Measurements from ENCODE around the gene MATN1.
A peak's percentile ranks its signal among the peaks of the same experiment; 100 is the strongest.

The MATN1 gene

DNA sequence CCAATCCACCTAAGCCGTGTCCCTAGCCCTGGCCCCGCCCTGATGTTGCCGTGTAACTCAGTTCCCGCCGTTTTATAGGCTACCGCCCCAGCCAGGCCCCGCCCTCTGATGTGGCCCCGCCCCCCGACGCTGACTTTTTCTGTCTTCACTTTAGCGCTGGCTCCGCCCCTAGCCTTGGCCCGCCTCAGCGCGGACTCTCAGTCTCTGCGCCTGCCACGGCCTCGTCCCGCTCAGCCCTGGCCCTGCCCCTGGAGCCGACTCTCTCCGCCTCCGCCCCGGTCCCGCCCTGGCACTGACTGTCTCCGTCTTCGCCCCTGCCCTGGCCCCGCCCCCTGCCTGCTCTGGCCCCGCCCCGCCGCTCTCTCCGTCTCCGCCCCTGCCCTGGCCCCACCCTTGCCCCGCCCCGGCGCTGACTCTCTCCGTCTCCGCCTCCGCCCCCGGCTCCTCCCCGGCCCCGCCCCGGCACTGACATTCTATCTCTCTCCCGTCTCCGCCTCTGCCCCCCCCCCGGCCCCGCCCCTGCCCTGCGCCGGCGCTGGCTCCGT, 5.2 kb downstream of the MATN1 start:
- no peaks in the 10 kb centered on the region for H3K27me3 ChIP-seq (ENCODE audit: insufficient read depth, poor library complexity, severe bottlenecking)
- DNase-seq (ENCODE audit: low read depth in 1 of 2, low spot score in 1 of 2) = peak; percentile 92 to 99
- H3K4me3 ChIP-seq (replicated peaks; ENCODE audit: insufficient read depth, low read length) = peak overlapping the region; percentile 34
- peak overlapping the region; percentile 42; the same call in 1 of the 2 replicates for H3K27ac ChIP-seq (replicated peaks)
- TF ChIP-seq REST (IDR thresholded peaks at IDR 0.05; ENCODE audit: insufficient replicate concordance, low read depth) (no peak), SPI1 (IDR thresholded peaks at IDR 0.05; ENCODE audit: borderline replicate concordance, low read depth) (no peak), GABPA (IDR thresholded peaks at IDR 0.05; ENCODE audit: low read depth) (no peak)
- TF ChIP-seq, protein P1, sequence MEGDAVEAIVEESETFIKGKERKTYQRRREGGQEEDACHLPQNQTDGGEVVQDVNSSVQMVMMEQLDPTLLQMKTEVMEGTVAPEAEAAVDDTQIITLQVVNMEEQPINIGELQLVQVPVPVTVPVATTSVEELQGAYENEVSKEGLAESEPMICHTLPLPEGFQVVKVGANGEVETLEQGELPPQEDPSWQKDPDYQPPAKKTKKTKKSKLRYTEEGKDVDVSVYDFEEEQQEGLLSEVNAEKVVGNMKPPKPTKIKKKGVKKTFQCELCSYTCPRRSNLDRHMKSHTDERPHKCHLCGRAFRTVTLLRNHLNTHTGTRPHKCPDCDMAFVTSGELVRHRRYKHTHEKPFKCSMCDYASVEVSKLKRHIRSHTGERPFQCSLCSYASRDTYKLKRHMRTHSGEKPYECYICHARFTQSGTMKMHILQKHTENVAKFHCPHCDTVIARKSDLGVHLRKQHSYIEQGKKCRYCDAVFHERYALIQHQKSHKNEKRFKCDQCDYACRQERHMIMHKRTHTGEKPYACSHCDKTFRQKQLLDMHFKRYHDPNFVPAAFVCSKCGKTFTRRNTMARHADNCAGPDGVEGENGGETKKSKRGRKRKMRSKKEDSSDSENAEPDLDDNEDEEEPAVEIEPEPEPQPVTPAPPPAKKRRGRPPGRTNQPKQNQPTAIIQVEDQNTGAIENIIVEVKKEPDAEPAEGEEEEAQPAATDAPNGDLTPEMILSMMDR (IDR thresholded peaks at IDR 0.05; ENCODE audit: insufficient read depth, low read length) = no peak

DNA sequence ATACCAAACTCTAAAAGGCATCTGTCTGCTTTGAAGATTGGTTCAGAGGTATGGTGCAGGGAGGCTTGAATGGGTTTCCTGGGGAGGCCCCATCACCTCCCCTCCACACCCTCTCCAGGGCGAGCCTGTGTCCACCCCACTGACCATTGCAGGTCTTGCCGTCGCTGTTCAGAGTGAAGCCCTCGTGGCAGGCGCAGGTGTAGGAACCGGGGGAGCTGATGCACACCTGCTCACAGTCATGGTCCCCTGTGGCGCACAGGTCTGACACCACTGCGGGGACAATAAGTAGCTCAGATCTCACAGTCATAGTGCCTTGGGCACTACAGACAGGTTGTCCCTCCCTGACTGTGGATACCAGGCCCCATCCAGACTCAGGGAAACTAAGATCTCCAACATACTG, 6.7 kb downstream of the MATN1 start:
- no peak for DNase-seq (ENCODE audit: low read depth in 1 of 2, low spot score in 1 of 2)
- TF ChIP-seq REST (IDR thresholded peaks at IDR 0.05; ENCODE audit: insufficient replicate concordance, low read depth) = no peak
- no peak for TF ChIP-seq GABPA (IDR thresholded peaks at IDR 0.05; ENCODE audit: low read depth)
- TF ChIP-seq SPI1 (IDR thresholded peaks at IDR 0.05; ENCODE audit: borderline replicate concordance, low read depth) = no peak
- no peak for TF ChIP-seq POLR2AphosphoS5 (IDR thresholded peaks at IDR 0.05; ENCODE audit: low read depth)
- H3K27me3 ChIP-seq (ENCODE audit: insufficient read depth, poor library complexity, severe bottlenecking) = no peaks in the 10 kb centered on the region
- no peak overlapping the region for H3K4me3 ChIP-seq (replicated peaks; ENCODE audit: insufficient read depth, low read length)
- H3K27ac ChIP-seq (replicated peaks) = no peak overlapping the region

- H3K4me3 ChIP-seq (replicated peaks; ENCODE audit: insufficient read depth, low read length) = no peak overlapping the region
- H3K27ac ChIP-seq (replicated peaks) = no peak overlapping the region
- H3K27me3 ChIP-seq (ENCODE audit: insufficient read depth, poor library complexity, severe bottlenecking) = no peaks in the 10 kb centered on the region
- no peak for DNase-seq (ENCODE audit: low read depth in 1 of 2, low spot score in 1 of 2)
- TF ChIP-seq POLR2AphosphoS5 (IDR thresholded peaks at IDR 0.05; ENCODE audit: low read depth) = no peak
- no peak for TF ChIP-seq GABPA (IDR thresholded peaks at IDR 0.05; ENCODE audit: low read depth)
- TF ChIP-seq, protein P1 (IDR thresholded peaks at IDR 0.05; ENCODE audit: insufficient read depth, low read length) = no peak
- no peak for TF ChIP-seq REST (IDR thresholded peaks at IDR 0.05; ENCODE audit: insufficient replicate concordance, low read depth)
- no peak for TF ChIP-seq SPI1 (IDR thresholded peaks at IDR 0.05; ENCODE audit: borderline replicate concordance, low read depth)
These were observed 7.5 kb downstream of the MATN1 start for GRCh38 chr1:30715886-30716285.
